ENCODE results near the gene RGS7. TPM values are rescaled to one million over a fixed set of nuclear protein-coding genes. Genes with fewer than 3 reads are reported as not detected.

RGS7 gene
- total and polyA plus RNA-seq, 7 donors, result 0.04 TPM; not detected in 6

GRCh38 chr1:240800291-240800690 is 556.7 kb downstream of the RGS7 start:
- Histone ChIP-seq H3K27ac (no peak overlapping the region), H3K4me3 (no peak overlapping the region), H3K9me3 (no peaks in the 10 kb centered on the region), H3K27me3 (ENCODE audit: insufficient read depth in 3 of 3, low read length in 2 of 3) (no peaks in the 10 kb centered on the region), H3K4me1 (no peaks in the 10 kb centered on the region), H3K36me3 (ENCODE audit: insufficient read depth in 1 of 2, low read depth in 1 of 2) (no peaks in the 10 kb centered on the region)
- WGBS, 3 donors, result 61 to 74% (median 71%) methylated on average over 1 of the region's 1 CpG
- no peak for TF ChIP-seq CTCF (IDR thresholded peaks at IDR 0.05)
- no peak for DNase-seq
- no peak for ATAC-seq
- intact Hi-C loops (cut with DNase I), result no loop called here

GRCh38 chr1:240797050-240797449 is 560.0 kb downstream of the RGS7 start:
- intact Hi-C loops (cut with DNase I), result no loop called here
- 91 to 96% (median 93%) methylated on average over 1 of the region's 1 CpG for WGBS, 3 donors
- no peaks in the 10 kb centered on the region for H3K9me3 ChIP-seq

GRCh38 chr1:240794046-240794843 is 562.8 kb downstream of the RGS7 start:
- WGBS, 3 donors, result 70 to 79% (median 77%) methylated on average over 5 to 6 of the region's 6 CpGs
- Histone ChIP-seq H3K4me1 (no peaks in the 10 kb centered on the region), H3K36me3 (ENCODE audit: insufficient read depth in 1 of 2, low read depth in 1 of 2) (no peaks in the 10 kb centered on the region), H3K4me3 (no peak overlapping the region), H3K27me3 (ENCODE audit: insufficient read depth in 3 of 3, low read length in 2 of 3) (no peaks in the 10 kb centered on the region), H3K9me3 (no peaks in the 10 kb centered on the region), H3K27ac (no peak overlapping the region)
- TF ChIP-seq CTCF (IDR thresholded peaks at IDR 0.05), result no peak
- intact Hi-C loops (cut with DNase I), result no loop called here
- ATAC-seq (no peak), DNase-seq (no peak)

More at GRCh38 chr1:240797050-240797449, 560.0 kb downstream of the RGS7 start:
- ATAC-seq, result no peak
- TF ChIP-seq CTCF (IDR thresholded peaks at IDR 0.05), result no peak
- H3K4me3 ChIP-seq, result no peak overlapping the region
- no peaks in the 10 kb centered on the region for H3K36me3 ChIP-seq (ENCODE audit: insufficient read depth in 1 of 2, low read depth in 1 of 2)
- DNase-seq, result no peak
- H3K27ac ChIP-seq, result no peak overlapping the region
- H3K27me3 ChIP-seq (ENCODE audit: insufficient read depth in 3 of 3, low read length in 2 of 3), result no peaks in the 10 kb centered on the region
- no peaks in the 10 kb centered on the region for H3K4me1 ChIP-seq

- Histone ChIP-seq H3K36me3 (ENCODE audit: insufficient read depth in 1 of 2, low read depth in 1 of 2) (no peaks in the 10 kb centered on the region), H3K27me3 (ENCODE audit: insufficient read depth in 3 of 3, low read length in 2 of 3) (no peaks in the 10 kb centered on the region), H3K9me3 (no peaks in the 10 kb centered on the region), H3K27ac (no peak overlapping the region), H3K4me1 (no peaks in the 10 kb centered on the region), H3K4me3 (no peak overlapping the region)
- WGBS, 3 donors, result 81 to 83% (median 83%) methylated on average over 5 of the region's 5 CpGs
- ATAC-seq (no peak), DNase-seq (no peak)
- intact Hi-C loops (cut with DNase I), result no loop called here
- no peak for TF ChIP-seq CTCF (IDR thresholded peaks at IDR 0.05)
These were observed 564.0 kb downstream of the RGS7 start for GRCh38 chr1:240792915-240793529.

Measured in psoas muscle (tissue), 8 donors.